ENCODE results near the gene ADAMTSL5. TPM values are rescaled to one million over a fixed set of nuclear protein-coding genes. Genes with fewer than 3 reads are reported as not detected.
"Not testable (repeated sequence)": the region's sequence is repeated elsewhere in the genome, so short reads cannot be mapped to it uniquely, and the experiment has no call there.

ADAMTSL5 gene
- total RNA-seq, 2 donors from 2014 or later: 22.2 to 36.2 TPM

DNA sequence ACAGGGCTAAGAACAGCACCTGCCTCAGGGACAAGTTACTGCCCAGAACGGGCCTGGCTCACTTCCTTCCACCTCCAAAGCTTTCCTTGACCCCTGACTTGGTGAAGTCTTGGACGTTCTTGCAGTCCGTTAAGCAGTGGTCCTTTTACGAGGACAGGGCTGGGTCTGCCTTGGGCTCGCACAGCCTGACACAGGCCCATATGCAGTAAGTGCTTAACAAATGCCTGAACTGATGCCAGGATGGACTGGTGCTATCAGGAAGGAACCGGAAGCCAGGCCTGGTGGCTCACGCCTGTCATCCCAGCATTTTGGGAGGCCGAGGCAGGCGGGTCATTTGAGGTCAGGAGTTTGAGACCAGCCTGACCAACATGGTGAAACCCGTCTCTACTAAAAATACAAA, 9.2 kb upstream of the ADAMTSL5 start:
- DNase-seq (ENCODE audit: low spot score) (no peak), ATAC-seq (ENCODE audit: insufficient number of reproducible peaks, low FRiP score, low read depth) (no peak)
- TF ChIP-seq CTCF (IDR thresholded peaks at IDR 0.05): no peak
- Histone ChIP-seq H3K4me1 (ENCODE audit: control insufficient read depth in 1 of 2, low read depth in 2 of 2) (peaks cover 0 to 6% of the 10 kb centered on the region in 2 donors), H3K4me3 (no peak overlapping the region), H3K9me3 (no peaks in the 10 kb centered on the region), H3K27ac (no peak overlapping the region), H3K36me3 (no peaks in the 10 kb centered on the region), H3K27me3 (replicated peaks; ENCODE audit: insufficient read depth) (no peaks in the 10 kb centered on the region)

DNA sequence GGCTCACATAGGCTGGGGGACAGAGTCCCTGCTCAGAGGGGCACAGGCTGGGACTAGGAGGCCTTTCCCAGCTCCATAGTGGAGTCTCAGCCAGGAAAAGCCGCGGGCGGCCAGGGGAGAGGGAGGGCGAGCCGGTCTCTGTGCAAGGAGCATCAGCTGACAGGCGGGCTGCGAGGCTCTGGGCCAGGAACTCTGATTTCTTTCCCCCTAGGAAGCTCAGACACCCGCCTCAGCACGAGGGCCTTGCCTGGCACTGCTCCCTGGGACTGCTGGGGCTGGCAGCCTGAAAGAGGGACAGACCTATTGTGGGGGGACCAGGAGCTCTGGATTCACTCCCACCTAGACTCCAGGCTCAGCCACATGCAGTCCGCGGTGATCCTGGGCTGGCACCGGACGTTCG, 8.8 kb upstream of the ADAMTSL5 start:
- Histone ChIP-seq H3K36me3 (no peaks in the 10 kb centered on the region), H3K27me3 (replicated peaks; ENCODE audit: insufficient read depth) (no peaks in the 10 kb centered on the region), H3K4me3 (no peak overlapping the region), H3K9me3 (no peaks in the 10 kb centered on the region), H3K27ac (no peak overlapping the region), H3K4me1 (ENCODE audit: control insufficient read depth in 1 of 2, low read depth in 2 of 2) (peaks cover 0 to 6% of the 10 kb centered on the region in 2 donors)
- TF ChIP-seq CTCF (IDR thresholded peaks at IDR 0.05): no peak
- ATAC-seq (ENCODE audit: insufficient number of reproducible peaks, low FRiP score, low read depth): no peak
- DNase-seq (ENCODE audit: low spot score): no peak

- no peak for DNase-seq (ENCODE audit: low spot score)
- no peak for ATAC-seq (ENCODE audit: insufficient number of reproducible peaks, low FRiP score, low read depth)
- H3K27me3 ChIP-seq (replicated peaks; ENCODE audit: insufficient read depth): no peaks in the 10 kb centered on the region
- no peak for TF ChIP-seq CTCF (IDR thresholded peaks at IDR 0.05)
- no peak overlapping the region for H3K27ac ChIP-seq
- no peaks in the 10 kb centered on the region for H3K36me3 ChIP-seq
- no peak overlapping the region for H3K4me3 ChIP-seq
- peaks cover 0 to 6% of the 10 kb centered on the region in 2 donors for H3K4me1 ChIP-seq (ENCODE audit: control insufficient read depth in 1 of 2, low read depth in 2 of 2)
- no peaks in the 10 kb centered on the region for H3K9me3 ChIP-seq
These were observed 7.5 kb upstream of the ADAMTSL5 start for GRCh38 chr19:1520203-1520780.

GRCh38 chr19:1519802-1520201, 7.0 kb upstream of the ADAMTSL5 start:
- not testable (repeated sequence) for DNase-seq (ENCODE audit: low spot score); ATAC-seq (ENCODE audit: insufficient number of reproducible peaks, low FRiP score, low read depth); H3K4me1 ChIP-seq (ENCODE audit: control insufficient read depth in 1 of 2, low read depth in 2 of 2); H3K27me3 ChIP-seq (replicated peaks; ENCODE audit: insufficient read depth); H3K9me3 ChIP-seq; H3K4me3 ChIP-seq; H3K27ac ChIP-seq; H3K36me3 ChIP-seq

DNA sequence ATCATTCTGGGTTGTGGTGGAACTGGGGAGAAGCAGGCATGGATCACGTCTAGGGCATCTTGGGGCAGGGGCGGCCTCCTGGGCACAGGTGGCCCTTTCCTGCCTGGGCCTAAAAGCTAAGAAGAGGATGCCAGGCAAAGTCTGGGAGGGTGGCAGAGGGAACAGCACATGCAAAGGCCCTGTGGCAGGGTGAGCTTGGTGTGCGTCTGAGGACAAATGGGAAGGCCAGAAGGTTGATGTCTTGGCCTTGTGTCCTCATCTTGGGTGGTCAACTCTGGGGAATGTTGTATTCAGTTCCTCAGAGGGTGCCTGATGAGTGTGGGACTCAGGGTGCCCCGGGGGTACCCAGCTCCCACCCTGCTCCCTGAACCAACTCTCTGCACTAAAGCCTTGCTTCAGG, 5.7 kb upstream of the ADAMTSL5 start:
- H3K9me3 ChIP-seq: no peaks in the 10 kb centered on the region
- no peak overlapping the region for H3K27ac ChIP-seq
- DNase-seq (ENCODE audit: low spot score): no peak
- TF ChIP-seq CTCF (IDR thresholded peaks at IDR 0.05): no peak
- no peaks in the 10 kb centered on the region for H3K36me3 ChIP-seq
- peaks cover 0 to 5% of the 10 kb centered on the region in 2 donors for H3K4me1 ChIP-seq (ENCODE audit: control insufficient read depth in 1 of 2, low read depth in 2 of 2)
- H3K4me3 ChIP-seq: no peak overlapping the region
- H3K27me3 ChIP-seq (replicated peaks; ENCODE audit: insufficient read depth): no peaks in the 10 kb centered on the region
- ATAC-seq (ENCODE audit: insufficient number of reproducible peaks, low FRiP score, low read depth): no peak

DNA sequence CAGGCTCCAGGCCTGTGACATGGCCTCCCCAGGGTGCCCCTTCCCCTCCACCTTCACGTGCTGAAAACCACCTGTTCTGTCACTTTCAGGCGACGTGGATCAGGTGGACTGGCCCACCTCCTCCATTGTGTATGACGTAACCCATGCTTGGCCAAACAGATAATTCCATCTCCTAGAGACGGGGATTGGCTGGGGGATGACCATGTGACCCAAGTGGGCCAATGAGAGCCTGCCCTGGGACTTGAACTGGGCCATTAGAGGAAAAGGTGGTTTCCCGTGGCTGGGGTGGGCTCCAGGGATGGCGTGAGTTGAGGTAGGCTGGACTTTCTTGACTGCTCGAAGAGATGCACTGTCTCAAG, 3.6 kb upstream of the ADAMTSL5 start:
- ATAC-seq (ENCODE audit: insufficient number of reproducible peaks, low FRiP score, low read depth): no peak
- Histone ChIP-seq H3K4me3 (no peak overlapping the region), H3K27me3 (replicated peaks; ENCODE audit: insufficient read depth) (no peaks in the 10 kb centered on the region), H3K9me3 (no peaks in the 10 kb centered on the region), H3K4me1 (ENCODE audit: control insufficient read depth in 1 of 2, low read depth in 2 of 2) (peaks cover 0 to 19% of the 10 kb centered on the region in 2 donors), H3K36me3 (no peaks in the 10 kb centered on the region), H3K27ac (no peak overlapping the region)
- DNase-seq (ENCODE audit: low spot score): no peak
- no peak for TF ChIP-seq CTCF (IDR thresholded peaks at IDR 0.05)
